Esophagus (tissue), 2 donors: ENCODE results near the gene SMARCA4. TPM values are rescaled to one million over a fixed set of nuclear protein-coding genes. Genes with fewer than 3 reads are reported as not detected.

Experiments
- H3K27ac ChIP-seq, 2 donors: one replicate each; pipeline ENCODE4 v1.5.1; 2013; ENCODE audit warnings: low read depth in 2 of 2, mild to moderate bottlenecking in 2 of 2, inconsistent platforms in 1 of 2, low read length in 1 of 2, moderate library complexity in 1 of 2
- H3K27me3 ChIP-seq, 2 donors: one replicate each; pipeline ENCODE4 v1.6.1; 2013; ENCODE audit warnings: low read length in 2 of 2, control low read depth in 1 of 2, mild to moderate bottlenecking in 1 of 2; ENCODE audit not compliant: insufficient read depth in 2 of 2, control insufficient read depth in 1 of 2
- H3K36me3 ChIP-seq, 2 donors: one replicate each; pipeline ENCODE4 v1.6.1; 2013; ENCODE audit warnings: low read length in 1 of 2; ENCODE audit not compliant: control insufficient read depth in 2 of 2, insufficient read depth in 2 of 2
- H3K4me1 ChIP-seq, 2 donors: one replicate each; pipeline ENCODE4 v1.6.1; 2013; ENCODE audit warnings: low read length in 1 of 2; ENCODE audit not compliant: control insufficient read depth in 2 of 2, insufficient read depth in 2 of 2
- H3K4me3 ChIP-seq, 2 donors: one replicate each; pipeline ENCODE4 v1.5.1; 2013; ENCODE audit warnings: low read length in 2 of 2, mild to moderate bottlenecking in 2 of 2, low read depth in 1 of 2, moderate library complexity in 1 of 2
- H3K9me3 ChIP-seq, 2 donors: one replicate each; pipeline ENCODE4 v1.6.1; 2013; ENCODE audit warnings: mild to moderate bottlenecking in 2 of 2, low read depth in 1 of 2, low read length in 1 of 2, moderate library complexity in 1 of 2; ENCODE audit not compliant: control insufficient read depth in 2 of 2, insufficient read depth in 1 of 2
- WGBS, 2 donors: extraction: QIAGEN DNeasy Blood & Tissue Kit; methylation state at CpG; one replicate each; pipeline ENCODE4 v1.1.7; 2013; 5-methylcytosine and 5-hydroxymethylcytosine counted together
- polyA plus RNA-seq, 2 donors: library from polyadenylated mRNA; stranded (reverse); fragments of 200-250 nt; gene quantifications; one replicate each; pipeline ENCODE4 v1.2.3, GENCODE V29; 2013
- donor health status: healthy with polysubstance abuse.
- donor health status: Bipolar disorder and iron deficiency.

The SMARCA4 gene
- polyA plus RNA-seq, 2 donors, result 66.8 to 113 TPM

GRCh38 chr19:11105014-11105636, 144.3 kb downstream of the SMARCA4 start:
- Histone ChIP-seq H3K4me3 (no peak overlapping the region), H3K36me3 (peaks cover 11 to 50% of the 10 kb centered on the region in 2 donors), H3K27me3 (no peaks in the 10 kb centered on the region), H3K27ac (no peak overlapping the region), H3K9me3 (no peaks in the 10 kb centered on the region), H3K4me1 (no peaks in the 10 kb centered on the region)
- 91 to 93% methylated on average over 36 of the region's 36 CpGs for WGBS, 2 donors

GRCh38 chr19:11106477-11106876, 145.6 kb downstream of the SMARCA4 start:
- Histone ChIP-seq H3K27ac (no peak overlapping the region), H3K9me3 (no peaks in the 10 kb centered on the region), H3K4me1 (no peaks in the 10 kb centered on the region), H3K4me3 (no peak overlapping the region), H3K27me3 (no peaks in the 10 kb centered on the region), H3K36me3 (peaks cover 11 to 56% of the 10 kb centered on the region in 2 donors)
- WGBS, 2 donors, result 80 to 85% methylated on average over 13 of the region's 13 CpGs

- Histone ChIP-seq H3K27me3 (no peaks in the 10 kb centered on the region), H3K27ac (no peak overlapping the region), H3K4me1 (no peaks in the 10 kb centered on the region), H3K36me3 (peaks cover 4 to 61% of the 10 kb centered on the region in 2 donors), H3K9me3 (no peaks in the 10 kb centered on the region), H3K4me3 (no peak overlapping the region)
- WGBS, 2 donors, result 86 to 88% methylated on average over 6 of the region's 6 CpGs
Measured at GRCh38 chr19:11108746-11109145, 147.9 kb downstream of the SMARCA4 start.

DNA sequence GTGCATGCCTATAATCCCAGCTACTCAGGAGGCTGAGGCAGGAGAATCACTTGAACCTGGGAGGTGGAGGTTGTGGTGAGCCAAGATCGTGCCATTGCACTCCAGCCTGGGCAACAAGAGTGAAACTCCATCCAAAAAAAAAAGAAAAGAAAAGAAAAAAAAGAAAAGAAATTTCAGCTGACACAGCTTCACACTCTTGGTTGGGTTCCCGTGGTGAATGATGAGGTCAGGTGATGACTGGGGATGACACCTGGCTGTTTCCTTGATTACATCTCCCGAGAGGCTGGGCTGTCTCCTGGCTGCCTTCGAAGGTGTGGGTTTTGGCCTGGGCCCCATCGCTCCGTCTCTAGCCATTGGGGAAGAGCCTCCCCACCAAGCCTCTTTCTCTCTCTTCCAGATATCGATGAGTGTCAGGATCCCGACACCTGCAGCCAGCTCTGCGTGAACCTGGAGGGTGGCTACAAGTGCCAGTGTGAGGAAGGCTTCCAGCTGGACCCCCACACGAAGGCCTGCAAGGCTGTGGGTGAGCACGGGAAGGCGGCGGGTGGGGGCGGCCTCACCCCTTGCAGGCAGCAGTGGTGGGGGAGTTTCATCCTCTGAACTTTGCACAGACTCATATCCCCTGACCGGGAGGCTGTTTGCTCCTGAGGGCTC, 150.4 kb downstream of the SMARCA4 start:
- H3K27me3 ChIP-seq, result no peaks in the 10 kb centered on the region
- no peaks in the 10 kb centered on the region for H3K4me1 ChIP-seq
- no peak overlapping the region for H3K27ac ChIP-seq
- H3K4me3 ChIP-seq, result no peak overlapping the region
- 89 to 91% methylated on average over 15 of the region's 15 CpGs for whole genome bisulfite sequencing, 2 donors
- peaks cover 4 to 68% of the 10 kb centered on the region in 2 donors for H3K36me3 ChIP-seq
- no peaks in the 10 kb centered on the region for H3K9me3 ChIP-seq

GRCh38 chr19:11111771-11112144, 150.9 kb downstream of the SMARCA4 start:
- 80 to 81% methylated on average over 5 to 8 of the region's 8 CpGs for WGBS, 2 donors
- Histone ChIP-seq H3K27me3 (no peaks in the 10 kb centered on the region), H3K9me3 (no peaks in the 10 kb centered on the region), H3K4me3 (no peak overlapping the region), H3K36me3 (peaks cover 3 to 67% of the 10 kb centered on the region in 2 donors), H3K27ac (no peak overlapping the region), H3K4me1 (no peaks in the 10 kb centered on the region)

Other genes starting within 250 kb of the SMARCA4 start
- gene DNM2, start 243.0 kb upstream of the SMARCA4 start, polyA plus RNA-seq, result 10 to 100 TPM; 68.4 to 87.9 TPM
- 10 to 100 TPM in 1 of 2 donors, 1 to 10 TPM in 1; 9.9 to 20.4 TPM for gene TMED1, start 124.8 kb upstream of the SMARCA4 start, polyA plus RNA-seq
- gene C19orf38, start 112.6 kb upstream of the SMARCA4 start, polyA plus RNA-seq, result under 1 TPM; 0.19 to 0.20 TPM
- gene CARM1, start 89.5 kb upstream of the SMARCA4 start, polyA plus RNA-seq, result 10 to 100 TPM; 28.5 to 35.7 TPM
- gene YIPF2, start 32.4 kb upstream of the SMARCA4 start, polyA plus RNA-seq, result 10 to 100 TPM; 37.3 to 47.7 TPM
- gene TIMM29, start 32.2 kb upstream of the SMARCA4 start, polyA plus RNA-seq, result 10 to 100 TPM; 14.1 to 16.7 TPM
- 10 to 100 TPM; 51.9 to 66.7 TPM for gene LDLR, start 128.4 kb downstream of the SMARCA4 start, polyA plus RNA-seq
- gene SPC24, start 194.8 kb downstream of the SMARCA4 start, polyA plus RNA-seq, result 10 to 100 TPM in 1 of 2 donors, 1 to 10 TPM in 1; 3.7 to 11.4 TPM
- 10 to 100 TPM; 33.1 to 53.9 TPM for gene KANK2, start 236.5 kb downstream of the SMARCA4 start, polyA plus RNA-seq